Measurements from ENCODE around the gene IFT52. TPM values are rescaled to one million over a fixed set of nuclear protein-coding genes. Genes with fewer than 3 reads are reported as not detected.
"Not testable (repeated sequence)": the region's sequence is repeated elsewhere in the genome, so short reads cannot be mapped to it uniquely, and the experiment has no call there.

The IFT52 gene
- polyA plus RNA-seq, 3 donors: 17.6 to 28.1 (median 24.1) TPM

GRCh38 chr20:43653966-43654365 is 63.2 kb downstream of the IFT52 start:
- no peak overlapping the region for H3K4me3 Mint-ChIP-seq
- H3K4me3 ChIP-seq (replicated peaks in 1 of 3; ENCODE audit: low read depth in 2 of 3, low read length in 3 of 3): no peak overlapping the region
- no CpG with 5 or more reads among the region's 3 CpGs for WGBS (ENCODE audit: insufficient coverage)
- no peaks in the 10 kb centered on the region for H3K9me3 ChIP-seq (replicated peaks in 1 of 2; ENCODE audit: control insufficient read depth in 1 of 2, insufficient read depth in 1 of 2, low read length in 2 of 2)
- TF ChIP-seq CTCF (IDR thresholded peaks at IDR 0.05): no peak
- no peaks in the 10 kb centered on the region for H3K27me3 ChIP-seq (ENCODE audit: control insufficient read depth in 2 of 2, insufficient read depth in 2 of 2, low read length in 2 of 2)
- no peaks in the 10 kb centered on the region for H3K36me3 Mint-ChIP-seq
- DNase-seq: no peak
- H4K20me1 ChIP-seq (ENCODE audit: insufficient read depth, low read length): no peaks in the 10 kb centered on the region
- peaks cover 0 to 3% (median 0%) of the 10 kb centered on the region in 7 donors for H3K9me3 Mint-ChIP-seq
- no peak overlapping the region for H3K27ac Mint-ChIP-seq
- H3K4me2 ChIP-seq (replicated peaks; ENCODE audit: extremely low read depth, low read length, poor library complexity, severe bottlenecking): no peak overlapping the region
- no peaks in the 10 kb centered on the region for H3K79me2 ChIP-seq (ENCODE audit: insufficient read depth, low read length)
- no peaks in the 10 kb centered on the region for H3K36me3 ChIP-seq (replicated peaks in 1 of 2; ENCODE audit: control insufficient read depth in 1 of 2, insufficient read depth in 2 of 2, low read length in 2 of 2)
- peaks cover 11 to 13% of the 10 kb centered on the region in 2 donors for H3K4me1 ChIP-seq (ENCODE audit: control insufficient read depth in 1 of 2, insufficient read depth in 2 of 2, low read length in 2 of 2)
- H2AFZ ChIP-seq (ENCODE audit: insufficient read depth, low read depth, low read length, poor library complexity, severe bottlenecking): peak overlapping the region; percentile 57
- no peak overlapping the region for H3K27ac ChIP-seq (ENCODE audit: low read depth in 1 of 2, low read length in 2 of 2)
- intact Hi-C loops (cut with micrococcal nuclease): no loop called here
- H3K9ac ChIP-seq (ENCODE audit: insufficient read depth, low read length, poor library complexity, severe bottlenecking): no peak overlapping the region
- H3K27me3 Mint-ChIP-seq (ENCODE audit: low read depth in 3 of 3): peaks cover 10 to 17% (median 12%) of the 10 kb centered on the region in 3 donors
- H3K4me1 Mint-ChIP-seq: peaks cover 18% of the 10 kb centered on the region

GRCh38 chr20:43655176-43655575 is 64.4 kb downstream of the IFT52 start:
- H3K36me3 ChIP-seq (replicated peaks in 1 of 2; ENCODE audit: control insufficient read depth in 1 of 2, insufficient read depth in 2 of 2, low read length in 2 of 2); H3K27ac Mint-ChIP-seq; DNase-seq; H3K9me3 Mint-ChIP-seq; H3K4me3 ChIP-seq (replicated peaks in 1 of 3; ENCODE audit: low read depth in 2 of 3, low read length in 3 of 3); H3K4me3 Mint-ChIP-seq; H3K27me3 ChIP-seq (ENCODE audit: control insufficient read depth in 2 of 2, insufficient read depth in 2 of 2, low read length in 2 of 2); H3K27ac ChIP-seq (ENCODE audit: low read depth in 1 of 2, low read length in 2 of 2); H3K9ac ChIP-seq (ENCODE audit: insufficient read depth, low read length, poor library complexity, severe bottlenecking); H3K36me3 Mint-ChIP-seq; intact Hi-C loops (cut with micrococcal nuclease); H3K9me3 ChIP-seq (replicated peaks in 1 of 2; ENCODE audit: control insufficient read depth in 1 of 2, insufficient read depth in 1 of 2, low read length in 2 of 2); H3K4me2 ChIP-seq (replicated peaks; ENCODE audit: extremely low read depth, low read length, poor library complexity, severe bottlenecking); H2AFZ ChIP-seq (ENCODE audit: insufficient read depth, low read depth, low read length, poor library complexity, severe bottlenecking); H4K20me1 ChIP-seq (ENCODE audit: insufficient read depth, low read length); H3K79me2 ChIP-seq (ENCODE audit: insufficient read depth, low read length): not testable (repeated sequence)
- WGBS (ENCODE audit: insufficient coverage): 100% methylated on average over 3 of the region's 6 CpGs
- peaks cover 12 to 17% (median 15%) of the 10 kb centered on the region in 3 donors for H3K27me3 Mint-ChIP-seq (ENCODE audit: low read depth in 3 of 3)
- peaks cover 11 to 13% of the 10 kb centered on the region in 2 donors for H3K4me1 ChIP-seq (ENCODE audit: control insufficient read depth in 1 of 2, insufficient read depth in 2 of 2, low read length in 2 of 2)
- peaks cover 18% of the 10 kb centered on the region for H3K4me1 Mint-ChIP-seq

Data from CD14-positive monocyte (primary cell).